Tibial nerve (tissue), 4 donors: Measurements from ENCODE around the gene CLNK. TPM values are rescaled to one million over a fixed set of nuclear protein-coding genes. Genes with fewer than 3 reads are reported as not detected.

Experiments
- DNase-seq, 2 donors: peaks; one replicate each; pipeline ENCODE4 v3.0.0-alpha.2; 2019; ENCODE audit warnings: low spot score in 2 of 2
- H3K27ac ChIP-seq, 4 donors: fragments of 200-600 bp; sonication (generic) in 3 of 4; one replicate each; pipeline ENCODE4 v1.5.1; 2017 to 2019; ENCODE audit warnings: mild to moderate bottlenecking in 1 of 4
- H3K27me3 ChIP-seq, 2 donors: fragments of 200-600 bp; sonication (generic) in 1 of 2; one replicate each; pipeline versions ENCODE4 v1.5.1 to v1.6.0; 2017 to 2019
- H3K36me3 ChIP-seq, 3 donors: fragments of 200-600 bp; sonication (generic); one replicate each; pipeline ENCODE4 v1.5.1; 2018 to 2019
- H3K4me1 ChIP-seq, 4 donors: fragments of 200-600 bp; sonication (generic) in 3 of 4; one replicate each; pipeline ENCODE4 v1.5.1; 2017 to 2019
- H3K4me3 ChIP-seq, 4 donors: fragments of 200-600 bp; sonication (generic) in 3 of 4; one replicate each; pipeline ENCODE4 v1.5.1; 2017 to 2019; ENCODE audit warnings: mild to moderate bottlenecking in 1 of 4, moderate library complexity in 1 of 4
- H3K9me3 ChIP-seq, 4 donors: fragments of 200-600 bp; sonication (generic) in 3 of 4; one replicate each; pipeline ENCODE4 v1.5.1; 2017 to 2019
- CTCF ChIP-seq, 5 experiments: fragments of 200-600 bp in 3 of 5; fragments of 450-650 bp in 2 of 5; sonication (generic) in 3 of 5; IDR thresholded peaks; one replicate each; pipeline ENCODE4 v1.5.1; 2016 to 2019; ENCODE audit warnings: antibody characterized with exemption in 5 of 5, mild to moderate bottlenecking in 3 of 5, moderate library complexity in 2 of 5
- EP300 ChIP-seq, 2 donors: sonication (generic); formaldehyde crosslinking; IDR thresholded peaks; one replicate each; pipeline ENCODE4 v1.6.1; 2017; ENCODE audit warnings: antibody characterized with exemption in 2 of 2, mild to moderate bottlenecking in 1 of 2
- POLR2A ChIP-seq, 2 donors: fragments of 450-650 bp; IDR thresholded peaks; one replicate each; pipeline ENCODE4 v1.6.1; 2017; ENCODE audit warnings: antibody characterized with exemption in 2 of 2, mild to moderate bottlenecking in 2 of 2, moderate library complexity in 2 of 2
- WGBS, 2 donors: methylation state at CpG; one replicate each; pipeline ENCODE4 v1.1.5; 2018; 5-methylcytosine and 5-hydroxymethylcytosine counted together
- total RNA-seq, 4 donors: library from RNA; depleted of rRNA; stranded (reverse); fragments of >200 nt; gene quantifications; one replicate each; pipeline ENCODE4 v1.1.0, GENCODE V29; 2016

Gene CLNK
- total RNA-seq, 4 donors from 2014 or later, result not detected

- TF ChIP-seq POLR2A (IDR thresholded peaks at IDR 0.05) (no peak), EP300 (IDR thresholded peaks at IDR 0.05) (no peak), CTCF (IDR thresholded peaks at IDR 0.05) (no peak)
- no peak overlapping the region for H3K27ac ChIP-seq
- no peaks in the 10 kb centered on the region for H3K36me3 ChIP-seq
- 91 to 93% methylated on average over 3 of the region's 3 CpGs for WGBS, 2 donors
- DNase-seq, result no peak
- no peak overlapping the region for H3K4me3 ChIP-seq
- H3K4me1 ChIP-seq, result no peaks in the 10 kb centered on the region
- no peaks in the 10 kb centered on the region for H3K9me3 ChIP-seq
- H3K27me3 ChIP-seq, result no peaks in the 10 kb centered on the region
These were observed 12.2 kb downstream of the CLNK start for GRCh38 chr4:10672379-10672778.

- TF ChIP-seq EP300 (IDR thresholded peaks at IDR 0.05) (no peak), POLR2A (IDR thresholded peaks at IDR 0.05) (no peak), CTCF (IDR thresholded peaks at IDR 0.05) (no peak)
- Histone ChIP-seq H3K9me3 (no peaks in the 10 kb centered on the region), H3K4me1 (no peaks in the 10 kb centered on the region), H3K4me3 (no peak overlapping the region), H3K36me3 (no peaks in the 10 kb centered on the region), H3K27me3 (no peaks in the 10 kb centered on the region), H3K27ac (no peak overlapping the region)
- no peak for DNase-seq
- whole genome bisulfite sequencing, 2 donors, result 71 to 77% methylated on average over 8 of the region's 8 CpGs
These were observed 12.8 kb downstream of the CLNK start for GRCh38 chr4:10671799-10672198.

- Histone ChIP-seq H3K4me1 (no peaks in the 10 kb centered on the region), H3K27ac (no peak overlapping the region), H3K9me3 (no peaks in the 10 kb centered on the region), H3K36me3 (no peaks in the 10 kb centered on the region), H3K27me3 (no peaks in the 10 kb centered on the region), H3K4me3 (no peak overlapping the region)
- TF ChIP-seq POLR2A (IDR thresholded peaks at IDR 0.05), result no peak
- TF ChIP-seq CTCF (IDR thresholded peaks at IDR 0.05), result no peak
- TF ChIP-seq EP300 (IDR thresholded peaks at IDR 0.05), result no peak
- DNase-seq, result no peak
- whole genome bisulfite sequencing, 2 donors, result 53 to 74% methylated on average over 1 of the region's 1 CpG
These were observed 13.2 kb downstream of the CLNK start for GRCh38 chr4:10671366-10671765.

GRCh38 chr4:10670321-10670720, 14.2 kb downstream of the CLNK start:
- no peak for DNase-seq
- no peak overlapping the region for H3K27ac ChIP-seq
- H3K9me3 ChIP-seq, result no peaks in the 10 kb centered on the region
- WGBS, 2 donors, result 79 to 82% methylated on average over 3 of the region's 3 CpGs
- no peaks in the 10 kb centered on the region for H3K27me3 ChIP-seq
- no peaks in the 10 kb centered on the region for H3K4me1 ChIP-seq
- H3K4me3 ChIP-seq, result no peak overlapping the region
- TF ChIP-seq CTCF (IDR thresholded peaks at IDR 0.05) (no peak), EP300 (IDR thresholded peaks at IDR 0.05) (no peak), POLR2A (IDR thresholded peaks at IDR 0.05) (no peak)
- H3K36me3 ChIP-seq, result no peaks in the 10 kb centered on the region

GRCh38 chr4:10667701-10668326, 16.8 kb downstream of the CLNK start:
- Histone ChIP-seq H3K27me3 (no peaks in the 10 kb centered on the region), H3K9me3 (no peaks in the 10 kb centered on the region), H3K27ac (no peak overlapping the region), H3K4me3 (no peak overlapping the region), H3K36me3 (no peaks in the 10 kb centered on the region), H3K4me1 (no peaks in the 10 kb centered on the region)
- DNase-seq, result no peak
- no peak for TF ChIP-seq CTCF (IDR thresholded peaks at IDR 0.05)
- TF ChIP-seq EP300 (IDR thresholded peaks at IDR 0.05), result no peak
- TF ChIP-seq POLR2A (IDR thresholded peaks at IDR 0.05), result no peak
- WGBS, 2 donors, result 57 to 61% methylated on average over 10 of the region's 10 CpGs
